Ishikawa (cell line): Measurements from ENCODE around the gene NAT8L.

Experiments used
- CREB1 ChIP-seq: IDR thresholded peaks from 2 replicates; pipeline ENCODE4 v1.6.1; 2012; ENCODE audit warnings: low read depth
- TAF1 ChIP-seq: IDR thresholded peaks from 2 replicates; pipeline ENCODE4 v1.6.1; 2012; ENCODE audit warnings: low read depth, mild to moderate bottlenecking
- YY1 ChIP-seq: IDR thresholded peaks from 2 replicates; pipeline ENCODE4 v1.6.1; 2012; ENCODE audit warnings: low read depth
- TF ChIP-seq, protein P1 (sequence below): IDR thresholded peaks from 2 replicates; pipeline ENCODE4 v1.6.1; 2012

DNA sequence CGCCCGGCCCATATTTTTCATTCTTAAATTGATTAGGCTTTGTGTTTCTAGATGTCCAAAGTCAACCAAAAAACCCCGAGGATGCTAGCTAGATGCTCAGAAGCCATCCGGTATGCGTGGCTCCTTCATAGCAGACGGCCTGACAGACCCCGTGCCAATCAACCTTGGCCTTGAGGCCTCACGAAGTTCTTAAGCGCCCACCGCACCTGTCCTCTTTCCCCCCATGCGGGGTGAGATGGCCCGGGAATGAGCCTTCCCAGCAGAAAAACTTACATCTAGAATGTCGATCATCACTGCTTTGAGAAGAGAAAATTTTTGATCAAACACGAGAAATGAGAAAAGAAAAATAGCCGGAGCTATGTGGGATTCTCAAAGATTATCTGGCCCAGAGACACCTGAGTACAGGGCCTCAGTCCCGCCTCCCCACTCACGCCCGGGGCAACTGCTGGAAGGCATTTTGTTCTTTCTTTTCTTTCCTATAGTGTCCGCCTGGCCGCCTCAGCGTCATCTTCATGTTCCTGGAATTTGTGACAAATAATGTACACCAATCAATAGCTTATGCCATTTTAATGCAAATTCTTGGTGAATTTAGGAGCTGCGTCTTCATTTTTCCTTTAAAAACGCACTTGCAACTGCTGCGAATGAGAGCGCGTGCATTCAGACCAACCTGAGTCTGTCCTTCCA lies 1.6 kb upstream of the NAT8L start:
- TF ChIP-seq YY1 (no peak), CREB1 (no peak), TAF1 (no peak)
- TF ChIP-seq, protein P1, sequence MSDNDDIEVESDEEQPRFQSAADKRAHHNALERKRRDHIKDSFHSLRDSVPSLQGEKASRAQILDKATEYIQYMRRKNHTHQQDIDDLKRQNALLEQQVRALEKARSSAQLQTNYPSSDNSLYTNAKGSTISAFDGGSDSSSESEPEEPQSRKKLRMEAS = no peak
